Endothelial cell of umbilical vein (primary cell): Measurements from ENCODE around the gene DNAJC4. TPM values are rescaled to one million over a fixed set of nuclear protein-coding genes. Genes with fewer than 3 reads are reported as not detected.

Source experiments
- BruUV-seq: library from RNA; stranded (reverse); fragments of 400-500 nt; replicated peaks from 2 replicates; lab custom pipeline; 2021; lab: Mats Ljungman, UMichigan
- CTCF ChIA-PET: fragments of 300-600, 350-600 bp; sonication (Branson Sonifier 250); formaldehyde crosslinking; loops from one replicate; lab custom pipeline; 2021; ENCODE audit warnings: antibody characterized with exemption, inconsistent platforms; lab: Charles Lee
- POLR2A ChIA-PET: fragments of 300-600, 350-600 bp; sonication (Branson Sonifier 250); formaldehyde crosslinking; loops from one replicate; lab custom pipeline; 2021; ENCODE audit warnings: antibody characterized with exemption, inconsistent platforms; lab: Charles Lee
- DNase-seq: peaks from one replicate; pipeline ENCODE4 v3.0.0-alpha.2; 2011; ENCODE audit warnings: low read depth, low spot score
- FAIRE-seq: peaks from 2 replicates; lab custom pipeline; 2011; peaks lifted over from hg19 to GRCh38; lab: Jason Lieb, UNC
- H2AFZ ChIP-seq: 2 replicates; pipeline ENCODE4 v1.6.0; 2012; ENCODE audit warnings: low read depth, low read length, control low read depth, inconsistent platforms
- H3K27ac ChIP-seq: 2 replicates; pipeline ENCODE4 v1.5.1; 2011; ENCODE audit warnings: low read depth, mild to moderate bottlenecking, control low read depth, low read length, moderate library complexity; ENCODE audit not compliant: insufficient read depth
- H3K27me3 ChIP-seq, 2 experiments: 2 replicates each; pipeline versions ENCODE4 v1.6.0 to v1.6.1; 2011; ENCODE audit warnings: low read length in 2 of 2, mixed read lengths in 1 of 2; ENCODE audit not compliant: control insufficient read depth in 2 of 2, insufficient read depth in 2 of 2
- H3K36me3 ChIP-seq, 2 experiments: 2 replicates in 1 of 2; 3 replicates in 1 of 2; pipeline ENCODE4 v1.5.1; 2011; ENCODE audit warnings: low read length in 2 of 2, mild to moderate bottlenecking in 1 of 2, moderate library complexity in 1 of 2; ENCODE audit not compliant: control insufficient read depth in 2 of 2, insufficient read depth in 2 of 2; ENCODE audit errors: extremely low read depth in 1 of 2
- H3K4me1 ChIP-seq: 3 replicates; pipeline ENCODE4 v1.5.1; 2011; ENCODE audit warnings: mild to moderate bottlenecking, low read length; ENCODE audit not compliant: control insufficient read depth, insufficient read depth; ENCODE audit errors: extremely low read depth
- H3K4me2 ChIP-seq: 2 replicates; pipeline ENCODE4 v1.6.1; 2011; ENCODE audit warnings: low read length, control low read depth, mixed read lengths; ENCODE audit not compliant: insufficient read depth
- H3K4me3 ChIP-seq, 3 experiments: fragments of 200-600 bp in 1 of 3; sonication (generic), shearing (Covaris generic) in 1 of 3; replicated peaks in 1 of 3; 2 replicates each; pipeline ENCODE4 v1.5.1; 2011 to 2016; ENCODE audit warnings: control low read depth in 3 of 3, low read length in 3 of 3, mild to moderate bottlenecking in 2 of 3, inconsistent platforms in 1 of 3, low read depth in 1 of 3, moderate library complexity in 1 of 3; ENCODE audit not compliant: insufficient read depth in 1 of 3
- H3K79me2 ChIP-seq: 2 replicates; pipeline ENCODE4 v1.6.0; 2012; ENCODE audit warnings: low read length, inconsistent platforms; ENCODE audit not compliant: control insufficient read depth, insufficient read depth
- H3K9ac ChIP-seq: replicated peaks from 2 replicates; pipeline ENCODE3; 2011; ENCODE audit warnings: low read length, control low read depth; ENCODE audit not compliant: insufficient read depth; ENCODE audit errors: extremely low read depth
- H3K9me1 ChIP-seq: replicated peaks from 3 replicates; pipeline ENCODE4 v1.6.0; 2011; ENCODE audit warnings: mild to moderate bottlenecking, low read length; ENCODE audit not compliant: control insufficient read depth, insufficient read depth; ENCODE audit errors: extremely low read depth
- H3K9me3 ChIP-seq: replicated peaks from 2 replicates; pipeline ENCODE4 v1.5.1; 2012; ENCODE audit warnings: low read length, inconsistent platforms; ENCODE audit not compliant: control insufficient read depth, insufficient read depth
- H4K20me1 ChIP-seq: replicated peaks from 2 replicates; pipeline ENCODE3; 2011; ENCODE audit warnings: mild to moderate bottlenecking, low read length; ENCODE audit not compliant: control insufficient read depth, insufficient read depth; ENCODE audit errors: extremely low read depth
- CTCF ChIP-seq, 2 donors: IDR thresholded peaks; 1 replicate in 1 of 2; 2 replicates in 1 of 2; pipeline ENCODE4 v1.5.1; 2011; ENCODE audit warnings: low read length in 2 of 2, mild to moderate bottlenecking in 2 of 2, moderate library complexity in 2 of 2, control low read depth in 1 of 2, inconsistent platforms in 1 of 2, low read depth in 1 of 2; ENCODE audit not compliant: insufficient read depth in 1 of 2; ENCODE audit errors: extremely low read depth in 1 of 2
- EZH2 ChIP-seq: IDR thresholded peaks from 2 replicates; pipeline ENCODE4 v1.6.1; 2012; ENCODE audit warnings: borderline replicate concordance, low read depth, mild to moderate bottlenecking, moderate library complexity, low read length, inconsistent platforms; ENCODE audit not compliant: severe bottlenecking
- FOS ChIP-seq: IDR thresholded peaks from 2 replicates; pipeline ENCODE4 v1.6.1; 2011; ENCODE audit warnings: mild to moderate bottlenecking, low read length, moderate library complexity, borderline replicate concordance; ENCODE audit not compliant: insufficient read depth
- GATA2 ChIP-seq: IDR thresholded peaks from 2 replicates; pipeline ENCODE4 v1.7.0; 2011; ENCODE audit warnings: low read depth, mild to moderate bottlenecking, moderate library complexity, mixed read lengths, low read length; ENCODE audit not compliant: insufficient read length, insufficient read depth
- JUN ChIP-seq: IDR thresholded peaks from 2 replicates; pipeline ENCODE4 v1.6.1; 2011; ENCODE audit warnings: borderline replicate concordance, low read depth; ENCODE audit not compliant: insufficient read length, insufficient read depth
- MYC ChIP-seq: IDR thresholded peaks from one replicate; pipeline ENCODE4 v1.6.1; 2011; ENCODE audit warnings: mild to moderate bottlenecking, low read depth, low read length
- POLR2A ChIP-seq: IDR thresholded peaks from 2 replicates; pipeline ENCODE4 v1.6.1; 2012; ENCODE audit warnings: low read depth, mild to moderate bottlenecking, control low read depth, low read length
- POLR2AphosphoS5 ChIP-seq: IDR thresholded peaks from 2 replicates; pipeline ENCODE4 v1.6.1; 2012; ENCODE audit warnings: low read depth, mild to moderate bottlenecking, control low read depth, low read length, moderate library complexity; ENCODE audit not compliant: insufficient read depth
- dilution Hi-C: fragments of 300-500 bp; cut with MboI; formaldehyde crosslinking; loops from one replicate; pipeline ENCODE4 v1.15.0; 2019; ENCODE audit warnings: low sequenced_read_pairs; ENCODE audit not compliant: extremely low pct_ligation_motif_present
- intact Hi-C: fragments of 100-400 bp; cut with micrococcal nuclease; formaldehyde crosslinking; loops from one replicate; pipeline ENCODE4 v1.10.0; 2022
- polyA plus RNA-seq, 4 experiments: library from polyadenylated mRNA; depleted of rRNA in 3 of 4; stranded (reverse) in 3 of 4; unstranded in 1 of 4; fragments of >200 nt; gene quantifications; 2 replicates each; pipeline versions ENCODE4 v1.2.1 to v1.2.3, GENCODE V29; 2011 to 2012; ENCODE audit warnings: missing spikeins in 1 of 4
- total RNA-seq: library from RNA; stranded (reverse); gene quantifications from 2 replicates; pipeline ENCODE4 v1.2.3, GENCODE V29; 2021
- TF ChIP-seq, protein P1 (sequence below): IDR thresholded peaks from 2 replicates; pipeline ENCODE4 v1.6.1; 2011; ENCODE audit not compliant: insufficient read depth, insufficient read length

DNAJC4 gene
- total and polyA plus RNA-seq, 2 donors (not counting 3 experiments of a cell fraction or from before 2014, with no cell fraction given), result 23.5 to 41.2 TPM

- FAIRE-seq (peak; percentile 46), DNase-seq (no peak)
- no peak for TF ChIP-seq FOS
- TF ChIP-seq POLR2AphosphoS5, result no peak
- TF ChIP-seq, protein P1, sequence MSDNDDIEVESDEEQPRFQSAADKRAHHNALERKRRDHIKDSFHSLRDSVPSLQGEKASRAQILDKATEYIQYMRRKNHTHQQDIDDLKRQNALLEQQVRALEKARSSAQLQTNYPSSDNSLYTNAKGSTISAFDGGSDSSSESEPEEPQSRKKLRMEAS, result no peak
- no peak for TF ChIP-seq POLR2A
- TF ChIP-seq MYC, result no peak
- no peak for TF ChIP-seq EZH2
- no peak for TF ChIP-seq JUN
- TF ChIP-seq GATA2, result no peak
- TF ChIP-seq CTCF (IDR thresholded peaks at IDR 0.05; ENCODE audit: extremely low read depth in 1 of 2, insufficient read depth in 1 of 2, low read depth in 1 of 2, low read length in 2 of 2), result no peak
- H3K4me1 ChIP-seq, result peaks cover 10% of the 10 kb centered on the region
- H3K9ac ChIP-seq, result no peak overlapping the region
- ChIA-PET CTCF (interaction anchor here (0.6 to 11.5 kb wide), 3 partner anchors 20 to 102 kb away, joined by 3 to 413 read pairs (median 4); partner anchors contain the start of genes CATSPERZ and ESRRA), POLR2A (interaction anchor here (0.6 kb wide), 1 partner anchor 16 kb away, joined by 4 read pairs; the partner anchor contains the start of gene STIP1)
- no peaks in the 10 kb centered on the region for H3K79me2 ChIP-seq
- no peak overlapping the region for H2AFZ ChIP-seq
- no peaks in the 10 kb centered on the region for H4K20me1 ChIP-seq
- peaks cover 26 to 47% of the 10 kb centered on the region in 2 experiments for H3K36me3 ChIP-seq
- no TSS peak for BruUV-seq
- intact Hi-C loops (no loop called here), dilution Hi-C loops (no loop called here)
- H3K9me3 ChIP-seq, result no peaks in the 10 kb centered on the region
- H3K4me3 ChIP-seq, result no peak overlapping the region
- no peaks in the 10 kb centered on the region for H3K9me1 ChIP-seq
- H3K27ac ChIP-seq, result no peak overlapping the region
- H3K27me3 ChIP-seq, result no peaks in the 10 kb centered on the region
- H3K4me2 ChIP-seq, result no peak overlapping the region
Observed at GRCh38 chr11:64201543-64201942, 28.8 kb upstream of the DNAJC4 start.
